EH (cell line): ENCODE measurements around the gene C9orf153.

Experiments used
- DNase-seq: peaks from one replicate; pipeline ENCODE4 v3.0.0-alpha.2; 2015; ENCODE audit warnings: low read depth

C9orf153 gene

GRCh38 chr9:86187121-86187520, 72.3 kb downstream of the C9orf153 start:
- peak; percentile 4 for DNase-seq

GRCh38 chr9:86186696-86187095, 72.8 kb downstream of the C9orf153 start:
- no peak for DNase-seq

GRCh38 chr9:86185872-86186271, 73.6 kb downstream of the C9orf153 start:
- peak; percentile 30 for DNase-seq

GRCh38 chr9:86184138-86184524, 75.3 kb downstream of the C9orf153 start:
- no peak for DNase-seq

GRCh38 chr9:86183229-86184137, 76.0 kb downstream of the C9orf153 start:
- DNase-seq, result no peak

- DNase-seq, result no peak
These were observed 77.8 kb downstream of the C9orf153 start for GRCh38 chr9:86181379-86182315.

GRCh38 chr9:86178503-86178902, 81.0 kb downstream of the C9orf153 start:
- DNase-seq, result no peak

- DNase-seq, result no peak
These were observed 81.5 kb downstream of the C9orf153 start for GRCh38 chr9:86177995-86178394.

- peak; percentile 7 for DNase-seq
These were observed 83.0 kb downstream of the C9orf153 start for GRCh38 chr9:86176468-86176867.

GRCh38 chr9:86175743-86176456, 83.6 kb downstream of the C9orf153 start:
- DNase-seq, result no peak

- no peak for DNase-seq
These were observed 84.2 kb downstream of the C9orf153 start for GRCh38 chr9:86175223-86175622.
